ENCODE data around the gene PDGFA.

PDGFA gene

GRCh38 chr7:481219-481930, 38.3 kb downstream of the PDGFA start:
- DNase-seq: no peak
- in situ Hi-C loops (cut with MboI; ENCODE audit: low pct_unique_long_range_greater_than_20kb, low sequenced_read_pairs): no loop called here

- no peak for DNase-seq
- in situ Hi-C loops (cut with MboI; ENCODE audit: low pct_unique_long_range_greater_than_20kb, low sequenced_read_pairs): no loop called here
Observed at GRCh38 chr7:480531-481218, 39.0 kb downstream of the PDGFA start.

GRCh38 chr7:479948-480499, 39.6 kb downstream of the PDGFA start:
- in situ Hi-C loops (cut with MboI; ENCODE audit: low pct_unique_long_range_greater_than_20kb, low sequenced_read_pairs): no loop called here
- no peak for DNase-seq

- in situ Hi-C loops (cut with MboI; ENCODE audit: low pct_unique_long_range_greater_than_20kb, low sequenced_read_pairs): no loop called here
- DNase-seq: no peak
Observed at GRCh38 chr7:479115-479947, 40.3 kb downstream of the PDGFA start.

GRCh38 chr7:477626-478220, 41.9 kb downstream of the PDGFA start:
- no peak for DNase-seq

GRCh38 chr7:476736-477360, 42.8 kb downstream of the PDGFA start:
- DNase-seq: no peak
- in situ Hi-C loops (cut with MboI; ENCODE audit: low pct_unique_long_range_greater_than_20kb, low sequenced_read_pairs): no loop called here

More at GRCh38 chr7:477626-478220, 41.9 kb downstream of the PDGFA start:
- in situ Hi-C loops (cut with MboI; ENCODE audit: low pct_unique_long_range_greater_than_20kb, low sequenced_read_pairs): no loop called here

- in situ Hi-C loops (cut with MboI; ENCODE audit: low pct_unique_long_range_greater_than_20kb, low sequenced_read_pairs): no loop called here
- no peak for DNase-seq
Observed at GRCh38 chr7:475951-476441, 43.6 kb downstream of the PDGFA start.

- in situ Hi-C loops (cut with MboI; ENCODE audit: low pct_unique_long_range_greater_than_20kb, low sequenced_read_pairs): no loop called here
Observed at GRCh38 chr7:475425-475728, 44.3 kb downstream of the PDGFA start.

GRCh38 chr7:474605-475424, 44.8 kb downstream of the PDGFA start:
- in situ Hi-C loops (cut with MboI; ENCODE audit: low pct_unique_long_range_greater_than_20kb, low sequenced_read_pairs): no loop called here
- no peak for DNase-seq

More at GRCh38 chr7:475425-475728, 44.3 kb downstream of the PDGFA start:
- DNase-seq: no peak

- no peak for DNase-seq
- in situ Hi-C loops (cut with MboI; ENCODE audit: low pct_unique_long_range_greater_than_20kb, low sequenced_read_pairs): no loop called here
Observed at GRCh38 chr7:473870-474604, 45.6 kb downstream of the PDGFA start.

GRCh38 chr7:473211-473734, 46.4 kb downstream of the PDGFA start:
- in situ Hi-C loops (cut with MboI; ENCODE audit: low pct_unique_long_range_greater_than_20kb, low sequenced_read_pairs): no loop called here
- DNase-seq: no peak

- in situ Hi-C loops (cut with MboI; ENCODE audit: low pct_unique_long_range_greater_than_20kb, low sequenced_read_pairs): no loop called here
- DNase-seq: no peak
Observed at GRCh38 chr7:472640-472957, 47.0 kb downstream of the PDGFA start.

GRCh38 chr7:471866-472639, 47.6 kb downstream of the PDGFA start:
- no peak for DNase-seq

GRCh38 chr7:471191-471865, 48.3 kb downstream of the PDGFA start:
- DNase-seq: no peak
- in situ Hi-C loops (cut with MboI; ENCODE audit: low pct_unique_long_range_greater_than_20kb, low sequenced_read_pairs): no loop called here

More at GRCh38 chr7:471866-472639, 47.6 kb downstream of the PDGFA start:
- in situ Hi-C loops (cut with MboI; ENCODE audit: low pct_unique_long_range_greater_than_20kb, low sequenced_read_pairs): no loop called here

- DNase-seq: no peak
- in situ Hi-C loops (cut with MboI; ENCODE audit: low pct_unique_long_range_greater_than_20kb, low sequenced_read_pairs): no loop called here
Observed at GRCh38 chr7:469563-469961, 50.1 kb downstream of the PDGFA start.
